ENCODE data around the gene CLCN4. TPM values are rescaled to one million over a fixed set of nuclear protein-coding genes. Genes with fewer than 3 reads are reported as not detected.

CLCN4 gene
- polyA plus RNA-seq, 3 donors: 0.27 to 1.9 (median 1.3) TPM

DNA sequence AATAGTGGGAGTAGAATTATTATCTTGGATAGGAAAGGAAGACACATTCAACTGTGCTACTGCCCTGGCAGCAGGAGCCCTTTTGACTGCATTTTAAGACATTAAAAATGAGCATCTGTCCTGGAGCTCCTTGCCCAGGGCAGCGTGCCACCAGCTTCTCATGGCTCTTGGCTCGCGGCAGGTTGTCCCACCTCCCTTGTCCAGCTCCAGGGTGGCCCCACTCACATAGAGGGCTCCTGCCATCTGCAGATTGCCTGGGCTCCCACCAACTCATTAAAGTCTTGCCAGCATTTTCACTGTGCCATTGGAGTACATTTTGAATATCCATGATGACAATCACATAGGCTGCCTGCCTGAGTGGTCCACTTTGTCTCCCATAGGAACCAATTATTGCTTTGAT is 27.0 kb downstream of the CLCN4 start:
- Histone ChIP-seq H2AFZ (ENCODE audit: insufficient read depth, low read depth, low read length, poor library complexity, severe bottlenecking) (no peak overlapping the region), H3K4me3 (replicated peaks in 1 of 3; ENCODE audit: low read depth in 2 of 3, low read length in 3 of 3) (no peak overlapping the region), H3K36me3 (replicated peaks in 1 of 2; ENCODE audit: control insufficient read depth in 1 of 2, insufficient read depth in 2 of 2, low read length in 2 of 2) (no peaks in the 10 kb centered on the region), H3K4me2 (replicated peaks; ENCODE audit: extremely low read depth, low read length, poor library complexity, severe bottlenecking) (no peak overlapping the region), H3K4me1 (ENCODE audit: control insufficient read depth in 1 of 2, insufficient read depth in 2 of 2, low read length in 2 of 2) (no peaks in the 10 kb centered on the region), H3K9ac (ENCODE audit: insufficient read depth, low read length, poor library complexity, severe bottlenecking) (no peak overlapping the region), H3K27ac (ENCODE audit: low read depth in 1 of 2, low read length in 2 of 2) (no peak overlapping the region), H3K27me3 (ENCODE audit: control insufficient read depth in 2 of 2, insufficient read depth in 2 of 2, low read length in 2 of 2) (peaks cover 0 to 3% of the 10 kb centered on the region in 2 donors), H3K9me3 (replicated peaks in 1 of 2; ENCODE audit: control insufficient read depth in 1 of 2, insufficient read depth in 1 of 2, low read length in 2 of 2) (no peaks in the 10 kb centered on the region), H3K79me2 (ENCODE audit: insufficient read depth, low read length) (no peaks in the 10 kb centered on the region), H4K20me1 (ENCODE audit: insufficient read depth, low read length) (no peaks in the 10 kb centered on the region)
- no peak for DNase-seq
- H3K27ac Mint-ChIP-seq: no peak overlapping the region
- H3K27me3 Mint-ChIP-seq (ENCODE audit: low read depth in 3 of 3): peaks cover 6 to 16% (median 10%) of the 10 kb centered on the region in 3 donors
- TF ChIP-seq, protein P1, sequence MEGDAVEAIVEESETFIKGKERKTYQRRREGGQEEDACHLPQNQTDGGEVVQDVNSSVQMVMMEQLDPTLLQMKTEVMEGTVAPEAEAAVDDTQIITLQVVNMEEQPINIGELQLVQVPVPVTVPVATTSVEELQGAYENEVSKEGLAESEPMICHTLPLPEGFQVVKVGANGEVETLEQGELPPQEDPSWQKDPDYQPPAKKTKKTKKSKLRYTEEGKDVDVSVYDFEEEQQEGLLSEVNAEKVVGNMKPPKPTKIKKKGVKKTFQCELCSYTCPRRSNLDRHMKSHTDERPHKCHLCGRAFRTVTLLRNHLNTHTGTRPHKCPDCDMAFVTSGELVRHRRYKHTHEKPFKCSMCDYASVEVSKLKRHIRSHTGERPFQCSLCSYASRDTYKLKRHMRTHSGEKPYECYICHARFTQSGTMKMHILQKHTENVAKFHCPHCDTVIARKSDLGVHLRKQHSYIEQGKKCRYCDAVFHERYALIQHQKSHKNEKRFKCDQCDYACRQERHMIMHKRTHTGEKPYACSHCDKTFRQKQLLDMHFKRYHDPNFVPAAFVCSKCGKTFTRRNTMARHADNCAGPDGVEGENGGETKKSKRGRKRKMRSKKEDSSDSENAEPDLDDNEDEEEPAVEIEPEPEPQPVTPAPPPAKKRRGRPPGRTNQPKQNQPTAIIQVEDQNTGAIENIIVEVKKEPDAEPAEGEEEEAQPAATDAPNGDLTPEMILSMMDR (IDR thresholded peaks at IDR 0.05): no peak
- H3K36me3 Mint-ChIP-seq: peaks cover 2 to 7% of the 10 kb centered on the region in 2 donors
- 93% methylated on average over 3 of the region's 3 CpGs for WGBS (ENCODE audit: insufficient coverage)
- no peaks in the 10 kb centered on the region for H3K4me1 Mint-ChIP-seq
- H3K4me3 Mint-ChIP-seq: no peak overlapping the region
- intact Hi-C loops (cut with micrococcal nuclease): loop anchor here in 1 of 2 donors (10.0 kb wide), 2 partner anchors 431 to 951 kb away; no protein-coding TSS in a partner anchor
- H3K9me3 Mint-ChIP-seq: peaks cover 0 to 3% (median 0%) of the 10 kb centered on the region in 7 donors

DNA sequence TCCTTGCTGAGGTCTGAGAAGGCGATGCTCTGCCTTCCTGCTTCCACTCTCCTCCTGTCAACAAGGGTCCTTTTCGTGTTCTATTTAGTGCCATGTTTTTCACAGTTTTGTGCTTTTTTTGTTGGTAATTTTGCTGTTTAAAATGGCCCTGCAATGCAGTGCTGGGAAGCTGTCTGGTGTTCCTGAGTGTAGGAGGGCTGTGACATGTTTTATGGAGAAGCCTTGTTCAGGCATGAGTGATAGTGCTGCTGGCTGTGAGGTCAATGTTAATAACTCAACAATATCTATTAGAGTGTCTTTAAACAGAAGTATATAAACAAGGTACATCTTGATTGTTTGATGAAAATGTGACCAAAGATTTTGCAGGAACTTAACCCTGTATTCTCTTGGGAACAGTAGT is 27.6 kb downstream of the CLCN4 start:
- intact Hi-C loops (cut with micrococcal nuclease): loop anchor here in 1 of 2 donors (10.0 kb wide), 2 partner anchors 430 to 950 kb away; no protein-coding TSS in a partner anchor
- no peak overlapping the region for H3K4me3 ChIP-seq (replicated peaks in 1 of 3; ENCODE audit: low read depth in 2 of 3, low read length in 3 of 3)
- peaks cover 0 to 3% of the 10 kb centered on the region in 2 donors for H3K27me3 ChIP-seq (ENCODE audit: control insufficient read depth in 2 of 2, insufficient read depth in 2 of 2, low read length in 2 of 2)
- H2AFZ ChIP-seq (ENCODE audit: insufficient read depth, low read depth, low read length, poor library complexity, severe bottlenecking): no peak overlapping the region
- no peaks in the 10 kb centered on the region for H3K79me2 ChIP-seq (ENCODE audit: insufficient read depth, low read length)
- no peaks in the 10 kb centered on the region for H3K4me1 ChIP-seq (ENCODE audit: control insufficient read depth in 1 of 2, insufficient read depth in 2 of 2, low read length in 2 of 2)
- no peaks in the 10 kb centered on the region for H3K9me3 ChIP-seq (replicated peaks in 1 of 2; ENCODE audit: control insufficient read depth in 1 of 2, insufficient read depth in 1 of 2, low read length in 2 of 2)
- no peak overlapping the region for H3K9ac ChIP-seq (ENCODE audit: insufficient read depth, low read length, poor library complexity, severe bottlenecking)
- Mint-ChIP-seq H3K36me3 (peaks cover 2 to 7% of the 10 kb centered on the region in 2 donors), H3K9me3 (peaks cover 0 to 3% (median 0%) of the 10 kb centered on the region in 7 donors), H3K4me1 (no peaks in the 10 kb centered on the region), H3K4me3 (no peak overlapping the region), H3K27ac (no peak overlapping the region), H3K27me3 (ENCODE audit: low read depth in 3 of 3) (peaks cover 6 to 14% (median 10%) of the 10 kb centered on the region in 3 donors)
- H3K36me3 ChIP-seq (replicated peaks in 1 of 2; ENCODE audit: control insufficient read depth in 1 of 2, insufficient read depth in 2 of 2, low read length in 2 of 2): no peaks in the 10 kb centered on the region
- no CpG with 5 or more reads among the region's 2 CpGs for WGBS (ENCODE audit: insufficient coverage)
- H3K4me2 ChIP-seq (replicated peaks; ENCODE audit: extremely low read depth, low read length, poor library complexity, severe bottlenecking): no peak overlapping the region
- TF ChIP-seq, protein P1 (IDR thresholded peaks at IDR 0.05): no peak
- H4K20me1 ChIP-seq (ENCODE audit: insufficient read depth, low read length): no peaks in the 10 kb centered on the region
- no peak for DNase-seq
- no peak overlapping the region for H3K27ac ChIP-seq (ENCODE audit: low read depth in 1 of 2, low read length in 2 of 2)
